B cell (primary cell): ENCODE measurements around the gene ZMAT5. TPM values are rescaled to one million over a fixed set of nuclear protein-coding genes. Genes with fewer than 3 reads are reported as not detected.

ENCODE experiments used
- ATAC-seq: fragments of 200-7000 bp; cut with Tn5 transposase; one replicate; pipeline ENCODE4 v1.10.0; 2021; ENCODE audit warnings: low read depth, mild to moderate bottlenecking, moderate number of reproducible peaks, moderate library complexity
- CTCF ChIA-PET: fragments of 350-600 bp; sonication (Branson Sonifier 250); formaldehyde crosslinking; loops from one replicate; lab custom pipeline; 2021; ENCODE audit warnings: antibody characterized with exemption, inconsistent platforms; lab: Charles Lee
- POLR2A ChIA-PET: fragments of 350-600 bp; sonication (Branson Sonifier 250); formaldehyde crosslinking; loops from one replicate; lab custom pipeline; 2021; ENCODE audit warnings: antibody characterized with exemption; lab: Charles Lee
- DNase-seq: peaks from one replicate; pipeline ENCODE4 v3.0.0; 2013
- H2AFZ ChIP-seq: 2 replicates; pipeline ENCODE4 v1.6.1; 2012; ENCODE audit warnings: mild to moderate bottlenecking, low read depth, low read length; ENCODE audit not compliant: insufficient read depth, poor library complexity, severe bottlenecking
- H3K27ac ChIP-seq, 2 donors: 1 replicate in 1 of 2; 2 replicates in 1 of 2; pipeline ENCODE4 v1.5.1; 2012 to 2013; ENCODE audit warnings: low read length in 2 of 2, mild to moderate bottlenecking in 2 of 2, moderate library complexity in 1 of 2
- H3K27me3 ChIP-seq, 4 experiments: fragments of 200-600 bp in 1 of 4; sonication (generic) in 1 of 4; replicated peaks in 1 of 4; 1 replicate in 2 of 4; 2 replicates in 2 of 4; pipeline versions ENCODE4 v1.6.1 to v1.7.0; 2013 to 2016; ENCODE audit warnings: low read length in 3 of 4, mild to moderate bottlenecking in 2 of 4, mixed read lengths in 1 of 4, moderate library complexity in 1 of 4; ENCODE audit not compliant: insufficient read depth in 4 of 4, control insufficient read depth in 3 of 4; ENCODE audit errors: control extremely low read depth in 1 of 4
- H3K36me3 ChIP-seq, 2 experiments: replicated peaks in 1 of 2; 1 replicate in 1 of 2; 2 replicates in 1 of 2; pipeline versions ENCODE4 v1.6.1 to v1.7.1; 2013; ENCODE audit warnings: low read length in 1 of 2; ENCODE audit not compliant: insufficient read depth in 2 of 2, control insufficient read depth in 1 of 2; ENCODE audit errors: control extremely low read depth in 1 of 2, extremely low read depth in 1 of 2
- H3K4me1 ChIP-seq, 2 donors: fragments of 200-600 bp in 1 of 2; sonication (generic) in 1 of 2; 1 replicate in 1 of 2; 2 replicates in 1 of 2; pipeline versions ENCODE4 v1.5.1 to v1.6.1; 2013 to 2017; ENCODE audit warnings: low read length in 2 of 2; ENCODE audit not compliant: control insufficient read depth in 2 of 2, insufficient read depth in 2 of 2
- H3K4me2 ChIP-seq: replicated peaks from 2 replicates; pipeline ENCODE3; 2012; ENCODE audit warnings: mild to moderate bottlenecking, low read depth, low read length; ENCODE audit not compliant: poor library complexity, severe bottlenecking
- H3K4me3 ChIP-seq, 5 experiments: fragments of 200-600 bp in 1 of 5; sonication (generic) in 1 of 5; 1 replicate in 3 of 5; 2 replicates in 2 of 5; pipeline versions ENCODE4 v1.5.1 to v1.7.0; 2011 to 2016; ENCODE audit warnings: low read length in 4 of 5, mild to moderate bottlenecking in 4 of 5, low read depth in 2 of 5, control low read depth in 1 of 5, moderate library complexity in 1 of 5; ENCODE audit not compliant: insufficient read depth in 1 of 5; ENCODE audit errors: control extremely low read depth in 1 of 5, extremely low read depth in 1 of 5
- H3K79me2 ChIP-seq: fragments of 200-600 bp; sonication (generic); one replicate; pipeline ENCODE4 v1.6.0; 2016; ENCODE audit warnings: low read length; ENCODE audit not compliant: control insufficient read depth, insufficient read depth
- H3K9ac ChIP-seq: fragments of 200-600 bp; sonication (generic); 2 replicates; pipeline ENCODE4 v1.6.1; 2017; ENCODE audit warnings: mild to moderate bottlenecking, low read length, moderate library complexity
- H3K9me3 ChIP-seq, 3 donors: one replicate each; pipeline versions ENCODE4 v1.6.1 to v1.7.1; 2013; ENCODE audit warnings: low read length in 2 of 3; ENCODE audit not compliant: control insufficient read depth in 2 of 3, insufficient read depth in 1 of 3; ENCODE audit errors: control extremely low read depth in 1 of 3
- H4K20me1 ChIP-seq: 2 replicates; pipeline ENCODE4 v1.6.0; 2012; ENCODE audit warnings: mild to moderate bottlenecking, low read length; ENCODE audit not compliant: insufficient read depth, control insufficient read depth, poor library complexity, severe bottlenecking
- H3K27ac Mint-ChIP-seq: one replicate; pipeline ENCODE4 v1.8.0; 2021; ENCODE audit warnings: mixed read lengths
- H3K27me3 Mint-ChIP-seq: one replicate; pipeline ENCODE4 v1.8.0; 2021; ENCODE audit warnings: mixed read lengths
- H3K4me1 Mint-ChIP-seq: one replicate; pipeline ENCODE4 v1.8.0; 2021; ENCODE audit warnings: mixed read lengths
- H3K4me3 Mint-ChIP-seq: one replicate; pipeline ENCODE4 v1.8.0; 2021; ENCODE audit warnings: mixed read lengths
- H3K9me3 Mint-ChIP-seq: one replicate; pipeline ENCODE4 v1.8.0; 2022; ENCODE audit warnings: mixed read lengths; ENCODE audit not compliant: insufficient read depth
- CTCF ChIP-seq: fragments of 200-600 bp; IDR thresholded peaks from one replicate; pipeline ENCODE4 v1.8.0; 2022; ENCODE audit warnings: antibody characterized with exemption, mild to moderate bottlenecking
- EZH2 ChIP-seq: IDR thresholded peaks from 2 replicates; pipeline ENCODE4 v1.6.1; 2012; ENCODE audit warnings: borderline replicate concordance, low read depth, mild to moderate bottlenecking, moderate library complexity, low read length; ENCODE audit not compliant: insufficient read depth, poor library complexity, severe bottlenecking
- WGBS: methylation state at CpG from one replicate; pipeline ENCODE4 v1.1.5; 2013; ENCODE audit warnings: missing lambda C conversion rate; ENCODE audit not compliant: insufficient coverage; 5-methylcytosine and 5-hydroxymethylcytosine counted together
- intact Hi-C: fragments of 100-400 bp; cut with micrococcal nuclease; formaldehyde crosslinking; loops from one replicate; pipeline ENCODE4 v1.10.0; 2022
- polyA plus RNA-seq: library from polyadenylated mRNA; depleted of rRNA; stranded (reverse); fragments of >200 nt; gene quantifications from 2 replicates; pipeline ENCODE4 v1.2.3, GENCODE V29; 2012
- total RNA-seq, 2 donors: library from RNA; stranded (reverse); fragments of 120-200 nt in 1 of 2; gene quantifications; 1 replicate in 1 of 2; 2 replicates in 1 of 2; pipeline versions ENCODE4 v1.2.3 to v1.2.4, GENCODE V29; 2013 to 2022

ZMAT5 gene
- total and polyA plus RNA-seq, 2 donors (not counting 1 experiment from before 2014, with no cell fraction given) = 17.8 to 26.3 TPM

DNA sequence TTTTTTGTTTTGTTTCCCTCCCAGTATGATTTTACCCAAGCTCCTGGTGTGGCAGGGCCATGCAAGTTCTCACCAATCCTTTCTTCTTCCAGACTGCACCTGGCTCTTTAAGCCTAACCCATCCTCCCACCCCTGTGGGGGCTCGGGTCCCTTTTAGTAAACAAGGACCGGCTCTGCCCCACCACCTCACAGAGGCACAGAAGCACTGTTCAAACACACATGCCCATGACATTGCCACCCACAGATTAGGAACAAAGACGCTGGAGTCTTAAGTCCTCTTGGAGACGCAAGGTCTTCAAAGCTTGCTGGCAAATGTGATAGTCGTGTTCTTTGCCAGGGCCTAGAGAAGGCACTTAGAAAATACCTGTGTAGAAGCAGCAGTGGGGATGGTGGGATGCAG lies 19.2 kb upstream of the ZMAT5 start:
- ChIA-PET CTCF (no interaction called here), POLR2A (interaction anchor here (0.6 kb wide), 1 partner anchor 29 kb away, joined by 13 read pairs; no protein-coding TSS in a partner anchor)
- Histone ChIP-seq H3K4me1 (peaks cover 0 to 5% of the 10 kb centered on the region in 2 donors), H3K27me3 (no peaks in the 10 kb centered on the region), H3K4me3 (no peak overlapping the region), H2AFZ (no peak overlapping the region), H3K27ac (no peak overlapping the region), H3K9ac (no peak overlapping the region), H3K9me3 (no peaks in the 10 kb centered on the region), H3K36me3 (peaks cover 0 to 26% of the 10 kb centered on the region in 2 experiments), H3K4me2 (no peak overlapping the region), H4K20me1 (no peaks in the 10 kb centered on the region), H3K79me2 (no peaks in the 10 kb centered on the region)
- no peak for TF ChIP-seq EZH2
- Mint-ChIP-seq H3K9me3 (no peaks in the 10 kb centered on the region), H3K4me3 (no peak overlapping the region), H3K4me1 (peaks cover 5% of the 10 kb centered on the region), H3K27me3 (no peaks in the 10 kb centered on the region), H3K27ac (no peak overlapping the region)
- DNase-seq (no peak), ATAC-seq (no peak)
- 93% methylated on average over 5 of the region's 5 CpGs for WGBS
- intact Hi-C loops = no loop called here

- H2AFZ ChIP-seq = no peak overlapping the region
- ChIA-PET POLR2A (interaction anchor here (0.7 kb wide), 1 partner anchor 46 kb away, joined by 3 read pairs; no protein-coding TSS in a partner anchor), CTCF (interaction anchor here (0.7 kb wide), 1 partner anchor 393 kb away, joined by 3 read pairs; no protein-coding TSS in a partner anchor)
- no peak for ATAC-seq
- no peaks in the 10 kb centered on the region for H3K9me3 ChIP-seq
- Mint-ChIP-seq H3K27me3 (no peaks in the 10 kb centered on the region), H3K27ac (no peak overlapping the region), H3K4me1 (peaks cover 5% of the 10 kb centered on the region), H3K9me3 (no peaks in the 10 kb centered on the region), H3K4me3 (no peak overlapping the region)
- WGBS = 87% methylated on average over 8 of the region's 9 CpGs
- peaks cover 0 to 5% of the 10 kb centered on the region in 2 donors for H3K4me1 ChIP-seq
- intact Hi-C loops = no loop called here
- H3K27ac ChIP-seq = no peak overlapping the region
- H3K9ac ChIP-seq = no peak overlapping the region
- H3K36me3 ChIP-seq = peaks cover 0 to 13% of the 10 kb centered on the region in 2 experiments
- no peak for DNase-seq
- H4K20me1 ChIP-seq = no peaks in the 10 kb centered on the region
- H3K4me3 ChIP-seq = no peak overlapping the region
- TF ChIP-seq CTCF (no peak), EZH2 (no peak)
- H3K27me3 ChIP-seq = no peaks in the 10 kb centered on the region
- H3K4me2 ChIP-seq = no peak overlapping the region
- H3K79me2 ChIP-seq = no peaks in the 10 kb centered on the region
These were observed 17.9 kb upstream of the ZMAT5 start for GRCh38 chr22:29784451-29785361.
